NCI-H1417 (cell line): ENCODE measurements around the gene CAMTA1.
"Not testable (repeated sequence)": the region's sequence is repeated elsewhere in the genome, so short reads cannot be mapped to it uniquely, and the experiment has no call there.

Experiments
- DNase-seq, 3 experiments: peaks; one replicate each; lab custom pipeline; 2025; lab: John Stamatoyannopoulos, UW

CAMTA1 gene

DNA sequence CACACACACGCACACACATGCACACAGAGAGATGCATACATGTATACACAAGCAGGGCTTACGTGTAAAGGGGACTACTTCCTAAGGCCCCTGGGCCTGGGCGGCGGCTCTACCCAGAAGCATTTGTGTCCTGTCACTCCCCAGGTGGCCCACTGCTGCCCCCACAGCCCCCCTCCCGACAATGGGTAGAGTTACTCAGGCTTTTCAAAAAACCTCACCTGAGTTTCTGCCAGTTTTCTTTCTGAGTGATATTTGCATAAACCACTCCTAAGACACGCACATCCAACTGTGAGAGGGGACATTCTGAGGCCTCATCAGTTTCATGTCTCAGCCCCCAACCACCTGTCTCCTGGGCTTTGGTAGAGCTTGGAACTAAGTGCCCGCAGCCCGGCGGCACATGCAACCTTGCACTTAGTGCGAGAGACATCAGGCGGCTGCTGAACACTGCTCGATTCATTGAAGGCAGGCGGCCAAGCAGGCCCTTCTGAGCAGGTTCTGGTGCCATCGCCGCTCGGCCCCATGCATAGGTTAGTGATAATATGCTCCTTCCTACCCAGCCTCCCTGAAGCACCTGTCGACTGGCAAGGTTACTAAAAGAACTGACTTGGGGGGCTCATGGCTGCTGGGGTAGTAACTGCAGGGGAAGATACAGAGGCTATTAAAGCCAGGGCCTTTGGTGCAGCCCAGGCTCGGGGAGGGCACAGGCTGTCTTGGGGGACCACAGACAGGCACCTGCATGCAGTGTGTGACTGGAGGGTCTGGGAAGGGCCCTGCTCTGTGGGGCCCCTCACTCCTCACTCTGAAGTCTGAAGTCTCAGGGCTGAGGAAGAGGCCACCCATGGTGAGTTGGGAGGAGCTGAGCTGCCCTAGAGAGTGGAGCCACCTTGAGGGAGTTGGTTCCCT lies 621.6 kb downstream of the CAMTA1 start:
- peak in 1 of 3 experiments; percentile 50 for DNase-seq

DNA sequence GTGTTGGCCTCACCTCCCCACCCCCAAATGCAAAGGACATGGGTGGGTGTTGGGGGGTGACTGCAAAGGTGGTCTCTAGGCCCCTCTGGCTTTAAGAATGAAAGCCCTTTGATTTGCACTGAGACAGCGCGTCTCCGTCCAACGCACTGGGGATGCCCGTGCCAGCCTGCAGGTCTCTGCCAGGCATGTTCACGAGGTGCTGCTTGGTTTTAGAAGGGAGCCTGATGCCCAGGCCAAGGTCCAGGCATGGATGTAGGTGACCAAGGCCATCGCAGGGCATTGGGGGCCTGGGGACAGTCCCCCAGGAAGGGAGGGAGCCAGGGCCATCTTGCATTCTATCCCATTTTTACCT lies 622.3 kb downstream of the CAMTA1 start:
- no peak for DNase-seq

DNA sequence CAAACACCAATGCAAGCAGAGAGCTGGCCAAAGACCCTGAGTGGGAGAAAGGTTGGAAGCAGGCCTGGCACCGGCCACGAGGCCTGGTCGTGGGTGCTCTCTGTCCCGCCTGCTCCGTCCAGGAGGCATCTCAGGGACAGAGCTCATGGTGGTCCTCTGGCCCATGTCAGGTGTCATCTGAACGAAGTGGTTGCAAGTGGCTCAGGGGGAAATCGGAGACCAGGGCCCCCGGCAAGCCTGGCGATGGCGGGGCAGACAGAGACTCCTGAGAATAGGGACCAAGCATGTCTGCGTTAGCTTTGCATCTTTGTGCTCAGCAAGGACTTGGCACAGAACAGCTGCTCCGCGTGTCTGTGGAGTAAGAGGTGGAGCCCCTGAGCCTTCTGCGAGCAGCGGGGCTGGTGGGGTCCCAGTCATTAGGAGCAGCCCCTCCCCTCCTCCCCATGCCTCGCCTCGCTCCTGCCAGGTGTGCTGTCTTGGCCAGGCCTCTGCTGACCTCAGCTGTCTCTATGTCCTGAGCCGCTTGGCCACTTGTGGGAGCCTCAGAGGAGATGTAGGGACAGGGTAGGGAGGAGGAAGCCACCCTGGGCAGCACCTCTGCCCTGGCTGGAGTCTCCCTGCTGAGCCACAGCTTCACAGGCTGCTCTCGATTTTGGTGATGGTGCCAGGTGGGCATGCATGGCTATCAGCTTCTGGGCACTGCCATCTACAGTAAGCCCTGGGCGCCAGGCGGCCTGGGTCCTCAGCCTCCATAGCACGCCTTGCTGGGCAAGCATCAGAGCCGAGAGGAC lies 622.9 kb downstream of the CAMTA1 start:
- no peak for DNase-seq

- no peak for DNase-seq
Measured at GRCh38 chr1:7408771-7409150, 623.5 kb downstream of the CAMTA1 start.

- no peak for DNase-seq
Measured at GRCh38 chr1:7409278-7409677, 624.0 kb downstream of the CAMTA1 start.

DNA sequence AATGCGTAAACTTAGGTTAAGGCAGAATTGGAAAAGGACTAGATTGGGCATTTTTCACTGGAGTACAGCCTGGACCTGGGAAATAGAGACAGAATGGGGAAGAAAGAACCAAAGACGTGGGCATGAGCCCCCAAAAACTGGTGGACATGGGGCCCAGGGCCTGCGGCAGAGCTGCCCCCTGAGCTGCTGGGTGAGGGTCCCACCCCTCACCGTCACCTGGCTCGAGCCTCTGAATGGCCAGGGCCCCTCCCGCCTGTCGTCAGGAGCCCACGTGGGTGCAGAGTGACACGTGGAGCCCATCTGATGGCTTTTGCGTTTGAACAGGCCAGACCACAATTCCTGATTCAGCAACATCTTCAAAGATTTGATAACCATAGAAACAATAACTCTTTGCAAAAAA lies 624.9 kb downstream of the CAMTA1 start:
- no peak for DNase-seq

GRCh38 chr1:7417618-7418017 lies 632.4 kb downstream of the CAMTA1 start:
- DNase-seq = not testable (repeated sequence)

DNA sequence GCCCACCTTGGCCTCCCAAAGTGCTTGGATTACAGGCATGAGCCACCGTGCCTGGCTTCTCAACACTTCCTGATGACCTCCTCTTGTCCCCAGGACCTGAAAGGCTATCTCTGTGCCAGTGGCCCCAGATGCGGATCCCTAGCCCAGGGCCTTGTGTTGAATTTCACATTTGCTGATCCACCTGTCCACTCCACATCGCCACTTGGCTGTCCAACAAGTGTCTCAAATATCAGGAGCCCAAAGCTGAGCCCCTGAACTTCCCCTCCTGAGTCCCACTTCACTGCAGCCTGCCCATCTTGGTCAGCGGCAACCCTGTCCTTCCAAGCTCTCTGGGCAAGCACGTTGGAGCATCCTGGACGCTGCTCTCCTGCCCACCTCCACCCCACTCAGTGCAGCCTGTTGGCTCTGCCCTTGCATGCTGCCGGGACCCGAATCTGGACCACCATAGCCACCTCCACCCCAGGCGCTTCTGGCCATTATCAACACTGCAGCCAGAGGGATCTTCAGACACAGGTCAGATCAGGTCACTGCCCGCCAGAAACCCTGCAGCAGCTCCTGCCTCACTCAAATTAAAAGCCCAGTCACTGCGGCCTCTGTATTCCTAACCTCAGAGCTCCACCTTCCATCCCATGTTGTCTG lies 633.3 kb downstream of the CAMTA1 start:
- no peak for DNase-seq

GRCh38 chr1:7420098-7420445 lies 634.8 kb downstream of the CAMTA1 start:
- no peak for DNase-seq

- DNase-seq = no peak
Measured at GRCh38 chr1:7420470-7421100, 635.3 kb downstream of the CAMTA1 start.

DNA sequence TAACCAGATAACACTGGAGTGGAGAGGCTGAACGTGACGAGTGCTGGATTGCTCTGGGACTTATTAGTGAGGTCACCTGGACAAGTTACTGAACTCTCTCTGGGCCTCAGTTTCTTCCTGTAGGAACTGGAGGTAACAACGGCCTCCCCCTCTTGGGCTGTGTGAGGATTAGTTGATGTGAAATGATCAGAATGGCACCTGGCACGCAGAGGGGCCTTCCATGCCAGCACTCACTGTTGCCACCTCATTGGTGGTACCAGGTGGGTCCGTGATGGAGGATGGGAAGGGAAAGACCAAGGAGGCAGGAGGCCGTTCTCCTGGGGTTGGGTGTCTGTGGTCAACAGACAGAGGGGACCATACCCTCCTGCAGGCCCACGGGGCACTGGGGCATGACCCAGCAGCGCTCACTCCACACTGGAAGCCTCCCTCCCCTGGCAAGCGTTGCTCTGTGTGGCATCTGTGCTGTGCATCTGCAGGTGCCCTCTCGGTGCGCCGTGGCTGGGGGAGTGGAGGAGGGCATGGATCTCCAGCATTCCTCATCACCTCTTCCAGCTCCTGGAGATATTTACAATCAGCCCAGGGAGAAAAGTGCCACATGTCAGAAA lies 636.3 kb downstream of the CAMTA1 start:
- no peak for DNase-seq

GRCh38 chr1:7422081-7422480 lies 636.8 kb downstream of the CAMTA1 start:
- no peak for DNase-seq

- no peak for DNase-seq
Measured at GRCh38 chr1:7422561-7422960, 637.3 kb downstream of the CAMTA1 start.

GRCh38 chr1:7422966-7423365 lies 637.7 kb downstream of the CAMTA1 start:
- peak in 2 of 3 experiments; percentile 19 to 57 for DNase-seq

DNA sequence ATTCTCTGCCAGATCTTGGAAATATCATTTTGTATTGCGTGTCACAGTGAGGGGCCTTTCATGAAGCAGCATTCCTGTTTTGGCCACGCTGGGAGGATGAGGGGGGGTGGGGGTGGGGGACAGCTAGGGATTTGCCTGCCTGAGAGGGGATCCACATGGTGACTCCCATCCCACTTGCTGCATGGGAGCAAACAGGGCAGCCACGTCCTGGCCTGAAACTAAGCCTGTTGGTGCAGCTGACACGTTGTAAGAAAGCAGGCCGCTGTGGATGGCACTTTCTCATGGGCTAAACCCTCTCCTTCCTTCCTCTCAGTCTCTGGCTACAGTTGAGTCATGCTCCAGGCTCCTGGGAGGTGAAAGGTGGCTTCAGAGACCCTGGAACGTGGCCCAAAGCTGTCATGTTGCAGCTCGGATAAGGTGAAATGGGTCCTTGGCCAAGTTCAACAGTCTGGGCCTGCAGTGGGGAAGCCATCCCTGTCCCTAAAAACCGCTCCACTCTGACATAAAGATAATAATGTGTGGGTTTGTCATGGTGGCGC lies 639.2 kb downstream of the CAMTA1 start:
- DNase-seq = no peak

DNA sequence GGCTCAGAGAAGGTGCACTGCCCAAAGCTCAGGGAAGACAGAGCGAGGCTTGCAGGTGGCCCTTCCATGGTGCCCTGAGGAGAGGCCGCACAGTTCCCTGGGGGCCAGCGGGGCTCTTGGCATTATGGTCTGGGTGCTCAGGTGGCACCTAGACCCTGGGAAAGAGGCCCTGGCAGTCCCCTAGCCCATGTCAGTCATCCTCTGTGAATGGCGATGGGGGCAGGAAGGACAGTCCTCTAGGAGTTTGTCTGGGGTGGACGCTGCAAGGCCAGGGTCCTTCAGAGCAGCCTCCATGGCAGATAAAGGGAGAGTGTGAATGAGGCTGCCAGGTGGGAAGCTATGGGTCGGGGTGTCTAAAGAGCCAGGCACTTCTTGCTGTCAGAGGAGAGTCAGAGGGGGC lies 640.0 kb downstream of the CAMTA1 start:
- no peak for DNase-seq

DNA sequence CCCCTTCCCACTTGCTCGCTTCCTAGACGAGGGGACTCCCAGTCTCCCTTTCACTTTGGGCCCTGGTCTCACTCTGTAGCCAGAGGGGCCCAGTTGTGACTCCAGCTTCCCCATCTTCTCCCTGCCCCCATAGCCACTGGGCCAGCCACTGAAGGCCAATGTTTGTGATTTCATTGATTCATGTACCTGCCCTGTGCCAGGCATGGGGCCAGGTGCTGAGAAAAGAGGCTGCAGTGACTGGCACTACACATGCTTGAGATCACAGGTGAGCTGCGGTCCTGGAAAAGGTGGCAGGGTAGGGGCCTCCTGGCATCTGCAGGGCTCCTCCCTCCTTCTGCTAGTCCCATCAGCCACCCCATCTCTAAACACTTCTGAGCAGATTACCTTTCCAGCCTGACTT lies 640.5 kb downstream of the CAMTA1 start:
- no peak for DNase-seq

GRCh38 chr1:7426780-7427604 lies 641.7 kb downstream of the CAMTA1 start:
- no peak for DNase-seq

DNA sequence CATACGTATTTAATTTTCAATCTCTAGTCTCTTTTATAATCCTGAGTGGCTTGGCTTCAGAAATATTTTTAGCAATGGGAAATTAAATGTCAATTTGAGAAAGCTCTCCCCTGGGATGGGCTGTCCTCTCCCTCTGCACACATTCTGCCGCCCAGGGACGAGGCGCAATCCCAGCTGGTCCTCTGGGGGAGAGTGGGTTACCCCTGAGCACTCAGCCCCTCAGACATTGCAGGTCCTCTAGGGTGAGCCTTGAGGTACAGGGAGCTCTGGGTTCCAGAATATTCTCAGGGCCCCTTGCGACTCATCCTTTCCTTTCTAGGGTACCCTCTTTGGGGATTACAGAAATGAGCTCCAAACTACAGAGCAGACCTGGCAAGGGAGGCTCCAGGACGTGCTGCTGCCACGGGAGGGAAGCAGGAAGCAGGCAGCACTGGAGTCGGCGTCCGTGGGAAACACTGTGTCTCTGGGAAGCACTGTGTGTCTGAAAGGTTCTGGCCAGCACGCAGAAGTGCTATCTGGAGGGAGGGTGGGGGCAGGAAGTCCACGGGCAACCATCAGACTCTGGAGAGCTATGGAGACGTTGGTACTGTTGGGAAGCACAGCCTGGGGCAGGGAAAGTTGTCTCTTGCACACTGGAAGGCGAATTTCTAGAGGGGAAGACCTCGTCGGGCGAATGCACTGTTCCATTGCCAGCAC lies 642.5 kb downstream of the CAMTA1 start:
- DNase-seq = no peak

GRCh38 chr1:7429290-7429689 lies 644.0 kb downstream of the CAMTA1 start:
- no peak for DNase-seq
